DMS 273 treated with DMSO at 0.1 percent for 48 hours (cell line): ENCODE results near the gene XAF1.
"Not testable (repeated sequence)": the region's sequence is repeated elsewhere in the genome, so short reads cannot be mapped to it uniquely, and the experiment has no call there.

Experiments
- DNase-seq: peaks from one replicate; lab custom pipeline; 2025; lab: John Stamatoyannopoulos, UW

The XAF1 gene

DNA sequence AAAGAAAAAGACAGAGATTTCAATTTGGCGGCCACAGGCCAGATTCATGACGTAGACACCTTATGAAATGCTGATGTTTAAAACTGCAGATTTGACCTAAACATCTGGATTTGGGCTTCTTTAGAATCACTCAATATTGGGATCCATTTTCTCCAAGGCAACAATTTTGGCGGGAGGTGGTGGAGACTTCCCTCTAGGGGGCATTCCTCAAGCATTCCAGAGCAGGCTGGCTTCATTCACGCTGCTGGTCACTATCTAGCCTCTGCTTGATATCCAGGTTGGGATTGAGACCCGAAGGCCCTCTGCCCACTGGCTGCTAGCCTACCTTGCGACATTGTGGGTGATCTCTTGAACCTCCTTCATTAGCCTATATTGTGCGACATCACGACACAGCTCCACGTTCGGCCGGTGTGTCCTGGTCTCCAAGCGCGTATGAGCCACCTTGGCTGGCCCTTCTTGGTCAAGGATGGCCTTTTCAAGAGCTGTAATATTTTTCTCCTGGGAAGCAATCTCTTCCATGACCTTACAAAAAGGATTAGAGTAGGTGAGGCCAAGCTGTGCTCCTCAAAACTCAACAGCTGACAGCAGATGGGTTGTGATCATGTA lies 44.7 kb downstream of the XAF1 start:
- DNase-seq = no peak

DNA sequence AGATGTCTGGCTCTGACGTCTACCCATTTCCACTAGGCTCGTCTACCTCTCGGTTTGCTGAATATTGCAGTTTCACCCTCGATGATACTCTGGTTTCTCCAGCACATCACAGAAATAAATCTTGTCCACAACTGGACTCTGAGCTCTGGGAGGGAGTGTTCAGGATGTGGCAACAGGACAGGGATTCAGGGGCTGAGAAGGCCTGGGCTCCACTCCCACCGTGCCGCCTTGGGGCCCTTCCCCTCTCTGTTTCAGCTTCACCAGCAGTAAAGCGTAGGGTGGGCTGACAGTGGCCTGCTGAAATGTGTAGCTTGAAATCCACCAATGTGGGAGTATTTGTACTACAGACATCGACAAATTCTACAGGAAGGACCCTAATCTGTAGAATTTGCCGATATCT lies 55.7 kb downstream of the XAF1 start:
- DNase-seq = no peak

DNA sequence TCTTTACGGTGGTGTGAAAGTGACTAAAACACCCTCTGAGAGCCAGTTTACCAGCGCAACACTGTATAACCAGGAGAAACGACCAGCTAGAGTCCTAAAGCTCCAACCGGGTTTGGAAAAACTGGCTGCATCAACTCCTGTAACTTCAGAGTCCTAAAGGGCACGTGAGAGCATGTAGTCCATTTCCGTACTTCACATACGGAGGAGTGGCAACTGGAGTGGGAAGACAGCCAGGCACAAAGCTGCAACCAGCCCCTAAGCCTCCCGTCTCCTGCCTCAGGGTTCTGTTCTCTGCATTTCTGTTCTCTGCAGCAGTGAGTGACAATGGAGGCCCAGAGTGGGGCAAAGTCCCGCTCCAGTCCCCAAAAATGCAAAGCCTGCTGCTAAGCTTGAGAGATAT lies 56.4 kb downstream of the XAF1 start:
- no peak for DNase-seq

DNA sequence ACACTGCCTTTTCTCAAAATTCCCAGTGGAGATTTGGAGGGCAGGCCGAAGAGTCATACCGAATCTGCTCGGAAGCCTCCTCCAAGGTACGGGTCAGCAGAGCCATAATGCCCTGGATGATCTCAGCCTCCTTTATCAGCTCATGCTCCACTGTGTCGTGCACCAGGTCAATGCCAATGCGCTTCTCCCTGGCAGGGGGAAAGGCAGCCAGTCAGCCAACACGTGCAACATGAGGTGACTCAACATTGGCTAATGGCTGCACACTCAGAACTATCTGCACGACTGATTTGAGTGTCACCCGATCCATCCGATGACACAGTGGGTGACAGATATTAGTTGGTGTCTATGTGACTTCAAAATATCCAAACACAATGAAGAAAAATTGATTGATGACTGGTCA lies 59.9 kb downstream of the XAF1 start:
- no peak for DNase-seq

DNA sequence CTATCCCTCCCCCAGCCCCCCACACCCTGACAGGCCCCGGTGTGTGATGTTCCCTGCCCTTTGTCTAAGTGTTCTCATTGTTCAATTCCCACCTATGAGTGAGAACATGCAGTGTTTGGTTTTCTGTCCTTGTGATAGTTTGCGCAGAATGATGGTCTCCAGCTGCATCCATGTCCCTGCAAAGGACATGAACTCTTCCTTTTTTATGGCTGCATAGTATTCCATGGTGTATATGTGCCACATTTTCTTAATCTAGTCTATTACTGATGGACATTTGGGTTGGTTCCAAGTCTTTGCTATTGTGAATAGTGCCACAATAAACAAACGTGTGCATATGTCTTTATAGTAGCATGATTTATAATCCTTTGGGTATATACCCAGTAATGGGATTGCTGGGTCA lies 60.5 kb downstream of the XAF1 start:
- DNase-seq = not testable (repeated sequence)

DNA sequence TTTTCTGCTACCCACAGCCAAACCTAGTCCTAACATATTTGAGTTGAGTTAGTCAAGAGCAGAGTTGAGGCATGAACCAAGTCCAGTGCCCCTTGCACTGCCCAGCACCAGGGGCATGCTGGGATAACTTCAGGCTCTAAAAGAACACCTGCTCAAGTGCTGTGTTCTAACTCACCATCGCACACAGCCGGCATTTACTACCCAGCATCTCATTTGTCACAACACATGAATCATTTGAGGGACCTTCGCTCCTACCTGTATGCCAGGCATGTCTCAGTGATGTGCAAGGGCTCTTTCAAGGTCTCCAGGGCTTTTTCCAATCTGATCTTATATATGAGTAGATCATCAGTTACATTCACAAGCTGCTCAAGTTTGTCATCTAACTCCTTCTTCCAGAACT lies 63.1 kb downstream of the XAF1 start:
- no peak for DNase-seq

DNA sequence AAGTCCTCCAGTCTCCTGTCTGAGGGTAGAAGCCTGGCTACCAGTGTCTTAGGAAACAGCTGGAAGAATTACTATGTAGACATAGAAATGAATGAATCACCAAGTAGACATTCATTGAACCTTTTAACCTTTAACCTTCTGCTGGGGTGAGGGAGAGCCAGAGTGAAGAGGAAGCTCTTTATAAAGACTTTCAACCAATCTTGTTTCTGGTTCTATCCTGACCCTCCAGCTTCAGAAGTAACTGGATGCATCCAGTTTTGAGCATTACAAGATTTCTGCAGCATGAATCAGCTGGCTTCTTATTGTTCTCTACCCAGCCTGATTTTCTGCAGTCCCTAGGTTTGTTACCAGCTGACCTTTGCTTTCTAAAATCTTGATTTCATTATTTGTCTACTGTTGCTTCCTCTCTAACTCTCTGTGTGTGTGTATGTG lies 67.2 kb downstream of the XAF1 start:
- no peak for DNase-seq
